Epithelial cell of esophagus (primary cell): ENCODE results near the gene NPBWR2.

Source experiments
- DNase-seq: peaks from one replicate; pipeline ENCODE4 v3.0.0; 2010; ENCODE audit warnings: low read depth
- H3K4me3 ChIP-seq: 2 replicates; pipeline ENCODE4 v1.5.1; 2011; ENCODE audit warnings: mild to moderate bottlenecking, low read length, control low read depth
- TF ChIP-seq, protein P1 (sequence below): IDR thresholded peaks from 2 replicates; pipeline ENCODE4 v1.5.1; 2011; ENCODE audit warnings: low read depth, mild to moderate bottlenecking, low read length, control low read depth, inconsistent platforms; ENCODE audit not compliant: insufficient read depth; ENCODE audit errors: missing control alignments

NPBWR2 gene

GRCh38 chr20:64146936-64147477, 39.6 kb upstream of the NPBWR2 start:
- DNase-seq, result no peak

GRCh38 chr20:64146301-64146935, 39.1 kb upstream of the NPBWR2 start:
- TF ChIP-seq, protein P1, sequence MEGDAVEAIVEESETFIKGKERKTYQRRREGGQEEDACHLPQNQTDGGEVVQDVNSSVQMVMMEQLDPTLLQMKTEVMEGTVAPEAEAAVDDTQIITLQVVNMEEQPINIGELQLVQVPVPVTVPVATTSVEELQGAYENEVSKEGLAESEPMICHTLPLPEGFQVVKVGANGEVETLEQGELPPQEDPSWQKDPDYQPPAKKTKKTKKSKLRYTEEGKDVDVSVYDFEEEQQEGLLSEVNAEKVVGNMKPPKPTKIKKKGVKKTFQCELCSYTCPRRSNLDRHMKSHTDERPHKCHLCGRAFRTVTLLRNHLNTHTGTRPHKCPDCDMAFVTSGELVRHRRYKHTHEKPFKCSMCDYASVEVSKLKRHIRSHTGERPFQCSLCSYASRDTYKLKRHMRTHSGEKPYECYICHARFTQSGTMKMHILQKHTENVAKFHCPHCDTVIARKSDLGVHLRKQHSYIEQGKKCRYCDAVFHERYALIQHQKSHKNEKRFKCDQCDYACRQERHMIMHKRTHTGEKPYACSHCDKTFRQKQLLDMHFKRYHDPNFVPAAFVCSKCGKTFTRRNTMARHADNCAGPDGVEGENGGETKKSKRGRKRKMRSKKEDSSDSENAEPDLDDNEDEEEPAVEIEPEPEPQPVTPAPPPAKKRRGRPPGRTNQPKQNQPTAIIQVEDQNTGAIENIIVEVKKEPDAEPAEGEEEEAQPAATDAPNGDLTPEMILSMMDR, result no peak
- no peak for DNase-seq
- no peak overlapping the region for H3K4me3 ChIP-seq

More at GRCh38 chr20:64146936-64147477, 39.6 kb upstream of the NPBWR2 start:
- TF ChIP-seq, protein P1, result no peak
- no peak overlapping the region for H3K4me3 ChIP-seq

GRCh38 chr20:64145458-64146300, 38.3 kb upstream of the NPBWR2 start:
- H3K4me3 ChIP-seq, result no peak overlapping the region
- DNase-seq, result no peak
- TF ChIP-seq, protein P1, result peak; percentile 15

DNA sequence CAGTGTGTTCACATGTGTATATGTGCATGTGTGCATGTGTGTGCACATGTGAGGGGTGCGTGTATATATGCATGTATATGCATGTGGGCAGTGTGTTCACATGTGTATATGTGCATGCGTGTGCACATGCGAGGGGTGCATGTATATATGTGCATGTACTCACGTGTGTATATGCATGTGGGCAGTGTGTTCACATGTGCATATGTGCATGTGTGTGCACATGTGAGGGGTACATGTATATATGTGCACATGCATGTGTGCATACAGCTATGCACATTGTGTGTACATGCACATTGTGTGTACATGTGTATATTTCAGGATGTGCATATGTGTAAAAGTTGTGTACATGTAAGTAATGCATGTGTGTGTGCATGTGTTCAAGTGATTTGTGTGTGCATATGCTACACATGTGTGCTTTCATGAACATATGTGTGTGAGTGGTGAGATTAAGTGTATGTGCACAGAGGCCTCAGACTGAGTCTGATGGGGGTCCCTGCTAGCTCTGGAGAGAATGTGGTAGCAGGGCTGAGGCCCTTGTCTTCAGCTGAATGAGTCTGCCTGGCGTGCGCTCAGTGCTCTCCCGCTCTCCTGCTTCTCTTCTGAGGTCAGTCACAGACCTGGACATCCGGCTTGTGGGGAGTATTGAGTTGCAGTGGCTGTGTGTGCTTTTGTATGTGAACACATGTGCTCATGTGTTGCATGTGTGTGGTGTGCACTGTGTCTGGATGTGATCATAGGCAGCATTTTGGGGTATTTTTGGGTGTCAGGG, 37.0 kb upstream of the NPBWR2 start:
- TF ChIP-seq, protein P1, result no peak
- no peak overlapping the region for H3K4me3 ChIP-seq
- no peak for DNase-seq

DNA sequence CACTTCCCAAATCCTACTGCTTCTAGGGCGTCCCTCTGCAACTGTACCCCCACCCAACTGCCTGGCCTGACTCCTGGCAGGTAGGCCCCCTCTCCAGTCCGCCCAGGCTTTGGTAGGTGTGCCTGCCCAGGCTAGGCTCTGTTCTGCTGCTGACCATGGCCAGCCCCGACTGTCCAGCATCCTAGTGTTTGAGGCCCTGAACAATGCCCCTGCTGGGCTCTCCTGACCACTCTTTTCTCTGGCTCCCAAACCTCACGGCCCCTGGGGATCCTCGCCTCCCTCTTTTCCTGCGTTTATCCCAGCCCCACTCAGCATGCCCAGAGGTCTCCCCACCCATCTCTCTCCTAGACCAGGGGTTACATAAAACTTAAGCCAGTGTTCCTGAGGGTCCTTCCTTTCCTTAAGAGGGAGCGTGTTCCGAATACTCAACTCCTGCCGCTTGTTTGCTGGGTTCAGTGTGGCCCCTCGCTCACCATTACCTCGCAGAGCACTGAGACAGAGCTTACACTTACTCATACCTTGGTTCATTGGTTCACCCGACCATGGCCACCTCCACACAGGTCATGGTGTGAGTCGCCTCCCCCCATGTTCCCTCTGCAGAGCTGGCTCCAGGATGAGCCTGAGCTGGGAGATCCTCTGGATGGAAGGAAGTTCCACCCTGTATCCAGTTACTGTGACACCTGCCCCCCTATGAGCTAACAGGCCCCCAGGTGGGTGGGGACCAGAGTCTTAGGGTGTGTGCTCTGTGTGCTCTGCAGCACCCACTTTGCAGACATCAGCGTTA, 35.8 kb upstream of the NPBWR2 start:
- DNase-seq, result no peak
- TF ChIP-seq, protein P1, result no peak
- H3K4me3 ChIP-seq, result no peak overlapping the region

DNA sequence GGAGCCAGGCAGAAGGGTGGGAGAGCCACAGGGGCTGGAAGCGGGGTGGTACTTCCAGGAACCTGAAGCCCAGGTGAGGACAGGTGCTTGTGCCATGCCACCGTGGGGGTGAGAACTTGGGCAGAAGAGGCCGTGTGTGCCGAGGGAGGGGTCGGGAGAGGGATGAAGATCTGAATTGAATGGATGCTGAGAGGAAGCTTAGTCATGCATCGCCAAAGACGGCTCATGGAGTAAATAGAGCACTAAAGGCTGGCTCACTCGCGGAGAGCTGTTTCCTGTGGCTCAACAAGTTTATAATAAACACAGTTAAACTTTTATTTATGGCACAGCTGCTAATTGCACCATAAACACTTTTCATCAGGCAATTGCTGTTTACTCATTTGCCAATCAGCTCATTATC, 35.2 kb upstream of the NPBWR2 start:
- no peak overlapping the region for H3K4me3 ChIP-seq
- no peak for DNase-seq
- TF ChIP-seq, protein P1, result no peak
